ENCODE measurements around the gene CCDC150.
"Not testable (repeated sequence)": the region's sequence is repeated elsewhere in the genome, so short reads cannot be mapped to it uniquely, and the experiment has no call there.

The CCDC150 gene

GRCh38 chr2:196638765-196639164 lies 750 bp upstream of the CCDC150 start:
- no peak for DNase-seq

GRCh38 chr2:196640031-196640548 lies 575 bp downstream of the CCDC150 start:
- DNase-seq = no peak

- no peak for DNase-seq
These were observed 9.7 kb downstream of the CCDC150 start for GRCh38 chr2:196649202-196649601.

GRCh38 chr2:196651387-196652094 lies 12.0 kb downstream of the CCDC150 start:
- no peak for DNase-seq

- no peak for DNase-seq
These were observed 13.4 kb downstream of the CCDC150 start for GRCh38 chr2:196652869-196653268.

- DNase-seq = no peak
These were observed 14.3 kb downstream of the CCDC150 start for GRCh38 chr2:196653843-196654242.

GRCh38 chr2:196655761-196656160 lies 16.2 kb downstream of the CCDC150 start:
- no peak for DNase-seq

GRCh38 chr2:196657333-196657732 lies 17.8 kb downstream of the CCDC150 start:
- no peak for DNase-seq

- no peak for DNase-seq
These were observed 20.3 kb downstream of the CCDC150 start for GRCh38 chr2:196659844-196660243.

- no peak for DNase-seq
These were observed 20.7 kb downstream of the CCDC150 start for GRCh38 chr2:196660244-196660643.

- no peak for DNase-seq
These were observed 30.8 kb downstream of the CCDC150 start for GRCh38 chr2:196670342-196670741.

GRCh38 chr2:196675963-196676362 lies 36.4 kb downstream of the CCDC150 start:
- DNase-seq = no peak

- no peak for DNase-seq
These were observed 37.9 kb downstream of the CCDC150 start for GRCh38 chr2:196677404-196677803.

- DNase-seq = no peak
These were observed 39.9 kb downstream of the CCDC150 start for GRCh38 chr2:196679368-196679767.

- no peak for DNase-seq
These were observed 42.0 kb downstream of the CCDC150 start for GRCh38 chr2:196681510-196681909.

- no peak for DNase-seq
These were observed 46.3 kb downstream of the CCDC150 start for GRCh38 chr2:196685792-196686191.

GRCh38 chr2:196686737-196687136 lies 47.2 kb downstream of the CCDC150 start:
- DNase-seq = not testable (repeated sequence)

GRCh38 chr2:196696423-196697079 lies 57.0 kb downstream of the CCDC150 start:
- DNase-seq = no peak

- no peak for DNase-seq
These were observed 58.3 kb downstream of the CCDC150 start for GRCh38 chr2:196697825-196698224.

- DNase-seq = no peak
These were observed 63.1 kb downstream of the CCDC150 start for GRCh38 chr2:196702641-196703040.

- no peak for DNase-seq
These were observed 64.2 kb downstream of the CCDC150 start for GRCh38 chr2:196703695-196704094.

- not testable (repeated sequence) for DNase-seq
These were observed 70.5 kb downstream of the CCDC150 start for GRCh38 chr2:196710056-196710455.

GRCh38 chr2:196711625-196712024 lies 72.1 kb downstream of the CCDC150 start:
- DNase-seq = no peak

GRCh38 chr2:196712867-196713266 lies 73.4 kb downstream of the CCDC150 start:
- no peak for DNase-seq

All from NCI-H187 (cell line).